HCT116 (cell line): ENCODE data around the gene COL1A1. TPM values are rescaled to one million over a fixed set of nuclear protein-coding genes. Genes with fewer than 3 reads are reported as not detected.

Experiments
- ATAC-seq: fragments of 200-7000 bp; cut with Tn5 transposase; 2 replicates; pipeline ENCODE4 v1.9.1; 2020; ENCODE audit warnings: mild to moderate bottlenecking, moderate library complexity
- BruUV-seq: library from RNA; stranded (reverse); fragments of 400-500 nt; replicated peaks from 2 replicates; lab custom pipeline; 2021; lab: Mats Ljungman, UMichigan
- CTCF ChIA-PET: fragments of 300-600 bp; sonication (Branson Sonifier 250); formaldehyde crosslinking; loops from one replicate; lab custom pipeline; 2021; ENCODE audit warnings: antibody characterized with exemption; lab: Charles Lee
- POLR2A ChIA-PET: fragments of 300-600, 350-600 bp; sonication (Branson Sonifier 250); formaldehyde crosslinking; loops from one replicate; lab custom pipeline; 2021; ENCODE audit warnings: antibody characterized with exemption; lab: Charles Lee
- RAD21 ChIA-PET, 2 experiments: fragments of 300-600 bp; sonication (Branson Sonifier 250); formaldehyde crosslinking; loops; one replicate each; lab custom pipeline; 2023; ENCODE audit warnings: low total read pairs in 2 of 2; ENCODE audit not compliant: uncharacterized antibody in 2 of 2, unreplicated experiment in 2 of 2, low non-redundant PET in 1 of 2; lab: Charles Lee
- DNase-seq: peaks from one replicate; pipeline ENCODE4 v3.0.0-alpha.2; 2010; ENCODE audit warnings: low read depth, low spot score
- H2AFZ ChIP-seq: fragments of 200-600 bp; shearing (Covaris generic), sonication (generic); 2 replicates; pipeline ENCODE4 v1.6.1; 2017; ENCODE audit warnings: low read depth, mixed run types, mixed read lengths, antibody characterized with exemption, low read length; ENCODE audit not compliant: poor library complexity, severe bottlenecking
- H3K27ac ChIP-seq: 2 replicates; pipeline ENCODE4 v1.5.1; 2012; ENCODE audit warnings: low read depth, low read length
- H3K27me3 ChIP-seq: fragments of 200-600 bp; sonication (generic); 2 replicates; pipeline ENCODE4 v1.6.1; 2016; ENCODE audit warnings: mixed run types, low read length, mixed read lengths; ENCODE audit not compliant: insufficient read depth
- H3K36me3 ChIP-seq, 2 experiments: fragments of 200-500 bp in 1 of 2; fragments of 200-600 bp in 1 of 2; sonication (Bioruptor generic) in 1 of 2; sonication (generic) in 1 of 2; 2 replicates each; pipeline versions ENCODE4 v1.5.1 to v1.6.1; 2014 to 2016; ENCODE audit warnings: low read length in 2 of 2, inconsistent platforms in 1 of 2, mixed read lengths in 1 of 2, mixed run types in 1 of 2; ENCODE audit not compliant: insufficient read depth in 2 of 2, control insufficient read depth in 1 of 2
- H3K4me1 ChIP-seq, 2 experiments: fragments of 200-600 bp in 1 of 2; sonication (generic) in 1 of 2; 2 replicates each; pipeline versions ENCODE4 v1.5.1 to v1.6.1; 2012 to 2017; ENCODE audit warnings: low read length in 2 of 2, inconsistent platforms in 1 of 2, mild to moderate bottlenecking in 1 of 2, mixed read lengths in 1 of 2, mixed run types in 1 of 2, moderate library complexity in 1 of 2; ENCODE audit not compliant: insufficient read depth in 2 of 2, control insufficient read depth in 1 of 2
- H3K4me2 ChIP-seq: fragments of 200-600 bp; sonication (generic); 2 replicates; pipeline ENCODE4 v1.6.1; 2017; ENCODE audit warnings: mixed run types, low read length, mixed read lengths
- H3K4me3 ChIP-seq, 2 experiments: fragments of 200-600 bp in 1 of 2; sonication (generic) in 1 of 2; replicated peaks in 1 of 2; 2 replicates each; pipeline ENCODE4 v1.5.1; 2011 to 2016; ENCODE audit warnings: low read length in 2 of 2, control low read depth in 1 of 2, low read depth in 1 of 2, mild to moderate bottlenecking in 1 of 2, mixed read lengths in 1 of 2, mixed run types in 1 of 2
- H3K79me2 ChIP-seq: fragments of 200-600 bp; sonication (generic); 2 replicates; pipeline ENCODE4 v1.6.1; 2017; ENCODE audit warnings: mild to moderate bottlenecking, mixed run types, low read length, moderate library complexity, mixed read lengths; ENCODE audit not compliant: insufficient read depth
- H3K9ac ChIP-seq: fragments of 200-600 bp; sonication (generic); 2 replicates; pipeline ENCODE4 v1.6.1; 2016; ENCODE audit warnings: low read length, mixed read lengths
- H3K9me2 ChIP-seq: fragments of 200-600 bp; sonication (generic), shearing (Covaris generic); 2 replicates; pipeline ENCODE4 v1.6.1; 2017; ENCODE audit warnings: mixed run types, mild to moderate bottlenecking, moderate library complexity; ENCODE audit not compliant: insufficient read depth
- H3K9me3 ChIP-seq, 2 experiments: fragments of 200-500 bp in 1 of 2; fragments of 200-600 bp in 1 of 2; sonication (Bioruptor generic) in 1 of 2; sonication (generic) in 1 of 2; 2 replicates each; pipeline ENCODE4 v1.6.1; 2014 to 2017; ENCODE audit warnings: low read length in 2 of 2, mixed read lengths in 2 of 2, inconsistent platforms in 1 of 2, low read depth in 1 of 2, mild to moderate bottlenecking in 1 of 2, mixed run types in 1 of 2, moderate library complexity in 1 of 2; ENCODE audit not compliant: control insufficient read depth in 1 of 2, insufficient read depth in 1 of 2
- H4K20me1 ChIP-seq: fragments of 200-600 bp; sonication (generic), shearing (Covaris generic); 2 replicates; pipeline ENCODE4 v1.6.1; 2017; ENCODE audit warnings: mixed run types, mild to moderate bottlenecking, moderate library complexity; ENCODE audit not compliant: insufficient read depth
- CTCF ChIP-seq, 3 experiments: fragments of 200-600 bp in 1 of 3; sonication (generic) in 1 of 3; IDR thresholded peaks in 2 of 3; conservative IDR thresholded peaks in 1 of 3; 2 replicates each; pipeline ENCODE4 v1.5.1; 2012 to 2017; ENCODE audit warnings: low read depth in 2 of 3, low read length in 2 of 3, antibody characterized with exemption in 1 of 3, borderline replicate concordance in 1 of 3, control low read depth in 1 of 3, mild to moderate bottlenecking in 1 of 3, mixed read lengths in 1 of 3, mixed run types in 1 of 3, moderate library complexity in 1 of 3; ENCODE audit not compliant: insufficient read depth in 1 of 3
- EGR1 ChIP-seq: IDR thresholded peaks from 2 replicates; pipeline ENCODE4 v1.6.1; 2012; ENCODE audit warnings: low read depth
- ZFX ChIP-seq: fragments of 450-650 bp; IDR thresholded peaks from 2 replicates; pipeline ENCODE4 v1.6.1; 2017
- intact Hi-C: fragments of 100-400 bp; cut with micrococcal nuclease; formaldehyde crosslinking; loops from 2 replicates; pipeline ENCODE4 v1.10.0; 2022
- total RNA-seq: library from RNA; stranded (reverse); gene quantifications from one replicate; pipeline ENCODE4 v1.2.1, GENCODE V29; 2021; ENCODE audit not compliant: unreplicated experiment
- TF ChIP-seq, protein P1 (sequence below): IDR thresholded peaks from 2 replicates; pipeline ENCODE4 v1.6.1; 2012

Gene COL1A1
- total RNA-seq, 1 experiment from 2014 or later: 33.6 TPM

DNA sequence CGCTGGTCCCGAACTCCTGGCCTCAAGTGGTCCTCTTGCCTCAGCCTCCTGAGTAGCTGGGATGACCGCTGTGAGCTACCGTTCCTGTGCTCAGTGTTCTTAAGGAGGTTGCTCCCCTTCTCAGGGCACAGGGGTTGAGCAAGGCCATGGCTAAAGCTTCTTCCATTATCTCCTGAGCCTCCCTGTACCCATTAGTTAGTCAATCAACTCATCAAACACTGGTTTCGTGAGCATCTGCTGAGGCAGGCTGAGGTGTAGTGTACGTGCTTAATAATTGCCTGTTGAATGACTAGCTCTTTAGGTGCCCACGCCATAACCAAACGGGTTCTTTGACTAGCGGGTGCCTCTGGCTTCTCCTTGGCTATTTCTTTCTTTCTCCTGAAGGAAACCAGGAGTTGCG is 24.0 kb downstream of the COL1A1 start (continued):
- TF ChIP-seq, protein P1, sequence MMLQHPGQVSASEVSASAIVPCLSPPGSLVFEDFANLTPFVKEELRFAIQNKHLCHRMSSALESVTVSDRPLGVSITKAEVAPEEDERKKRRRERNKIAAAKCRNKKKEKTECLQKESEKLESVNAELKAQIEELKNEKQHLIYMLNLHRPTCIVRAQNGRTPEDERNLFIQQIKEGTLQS: no peak

DNA sequence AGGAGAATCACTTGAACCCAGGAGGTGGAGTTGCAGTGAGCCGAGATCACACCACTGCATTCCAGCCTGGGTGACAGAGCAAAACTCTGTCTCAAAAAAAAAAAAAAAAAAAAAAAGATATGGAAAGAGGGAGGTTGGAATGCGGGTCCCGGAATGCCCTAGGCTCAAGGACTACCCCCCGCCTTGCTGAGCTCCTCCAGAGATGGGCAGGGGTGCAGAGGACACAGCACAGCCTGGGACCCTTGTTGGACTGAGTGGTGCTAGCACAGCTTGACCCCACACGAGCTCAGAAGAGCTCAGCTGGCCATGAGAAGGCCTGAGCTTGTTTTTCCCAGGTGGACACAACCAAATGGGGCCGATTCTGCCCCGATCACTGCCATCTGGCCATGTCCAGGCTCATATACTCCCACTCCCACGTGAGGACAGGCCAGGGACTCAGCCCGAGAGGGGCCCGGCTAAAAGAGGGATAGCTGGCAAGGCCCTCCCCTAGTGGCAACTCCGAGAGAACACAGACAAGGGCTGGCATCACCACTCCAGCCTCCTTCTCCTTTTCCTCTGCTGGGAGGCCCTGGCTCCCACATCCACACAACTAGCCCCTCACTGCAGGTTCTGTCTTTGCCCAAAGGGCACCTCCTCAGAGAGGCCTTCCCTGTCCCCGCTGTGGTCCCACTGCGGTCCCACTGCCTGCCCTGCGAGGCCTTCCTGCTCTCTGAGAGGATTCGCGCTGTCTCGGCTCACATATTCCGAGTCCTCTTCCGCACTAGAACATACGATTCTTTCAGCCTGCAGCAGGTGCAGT is 24.7 kb downstream of the COL1A1 start:
- H3K4me1 ChIP-seq: peaks cover 41 to 59% of the 10 kb centered on the region in 2 experiments
- DNase-seq: no peak
- H2AFZ ChIP-seq: no peak overlapping the region
- H3K27ac ChIP-seq: no peak overlapping the region; the same call in 1 of the 2 replicates
- no peak overlapping the region for H3K4me3 ChIP-seq
- CTCF ChIA-PET: interaction anchor here (0.8 to 3.3 kb wide), 11 partner anchors 7 to 221 kb away, joined by 3 to 39 read pairs (median 6); partner anchors contain the start of genes COL1A1, LRRC59, SGCA and TMEM92
- intact Hi-C loops: no loop called here
- H3K9ac ChIP-seq: no peak overlapping the region
- H3K4me2 ChIP-seq: 0 out of 2 replicates have a peak overlapping the region, but pooled peaks have one; percentile 6
- H3K9me2 ChIP-seq: no peaks in the 10 kb centered on the region
- H3K36me3 ChIP-seq: no peaks in the 10 kb centered on the region
- H3K79me2 ChIP-seq: no peaks in the 10 kb centered on the region
- POLR2A ChIA-PET: interaction anchor here (2.1 to 2.7 kb wide), 2 partner anchors 23 to 25 kb away, joined by 17 to 18 read pairs; no protein-coding TSS in a partner anchor
- H3K27me3 ChIP-seq: no peaks in the 10 kb centered on the region
- H3K9me3 ChIP-seq: no peaks in the 10 kb centered on the region
- no peak for ATAC-seq
- no TSS peak for BruUV-seq
- RAD21 ChIA-PET: interaction anchor here in 1 of 2 experiments (0.7 kb wide), 1 partner anchor 23 kb away, joined by 3 read pairs; no protein-coding TSS in a partner anchor
- TF ChIP-seq EGR1: no peak
- TF ChIP-seq CTCF (IDR thresholded peaks at IDR 0.05 in 2 of 3, conservative IDR thresholded peaks at IDR 0.05 in 1 of 3; ENCODE audit: borderline replicate concordance in 1 of 3, insufficient read depth in 1 of 3, low read depth in 2 of 3, low read length in 2 of 3): peak in 2 of 3 experiments; percentile 20 to 34; a peak in 2 of 6 replicates
- TF ChIP-seq ZFX: no peak
- H4K20me1 ChIP-seq: no peaks in the 10 kb centered on the region
